ENCODE measurements around the gene DNAJB4. TPM values are rescaled to one million over a fixed set of nuclear protein-coding genes. Genes with fewer than 3 reads are reported as not detected.

The DNAJB4 gene
- total and polyA plus RNA-seq, 2 donors (not counting 3 experiments of a cell fraction or from before 2014, with no cell fraction given), result 30.4 to 136 TPM

- CTCF ChIA-PET, result interaction anchor here (0.8 to 8.4 kb wide), 4 partner anchors 12 to 74 kb away, joined by 3 to 68 read pairs (median 5); no protein-coding TSS in a partner anchor
- Histone ChIP-seq H3K9ac (replicated peaks; ENCODE audit: extremely low read depth, insufficient read depth, low read length) (no peak overlapping the region), H3K4me2 (ENCODE audit: insufficient read depth, low read length) (no peak overlapping the region), H3K27ac (ENCODE audit: insufficient read depth, low read depth, low read length) (no peak overlapping the region), H2AFZ (ENCODE audit: low read depth, low read length) (no peak overlapping the region), H3K4me3 (replicated peaks in 1 of 3; ENCODE audit: insufficient read depth in 1 of 3, low read depth in 1 of 3, low read length in 3 of 3) (no peak overlapping the region), H4K20me1 (replicated peaks; ENCODE audit: control insufficient read depth, extremely low read depth, insufficient read depth, low read length) (no peaks in the 10 kb centered on the region), H3K9me3 (replicated peaks; ENCODE audit: control insufficient read depth, insufficient read depth, low read length) (no peaks in the 10 kb centered on the region), H3K4me1 (ENCODE audit: control insufficient read depth, extremely low read depth, insufficient read depth, low read length) (peaks cover 26% of the 10 kb centered on the region), H3K27me3 (ENCODE audit: control insufficient read depth in 2 of 2, insufficient read depth in 2 of 2, low read length in 2 of 2) (no peaks in the 10 kb centered on the region), H3K36me3 (ENCODE audit: control insufficient read depth in 2 of 2, extremely low read depth in 1 of 2, insufficient read depth in 2 of 2, low read length in 2 of 2) (no peaks in the 10 kb centered on the region), H3K9me1 (replicated peaks; ENCODE audit: control insufficient read depth, extremely low read depth, insufficient read depth, low read length) (no peaks in the 10 kb centered on the region), H3K79me2 (ENCODE audit: control insufficient read depth, insufficient read depth, low read length) (no peaks in the 10 kb centered on the region)
- DNase-seq (ENCODE audit: low read depth, low spot score) (no peak), FAIRE-seq (no peak)
- intact Hi-C loops (cut with micrococcal nuclease), result no loop called here
- TF ChIP-seq CTCF (IDR thresholded peaks at IDR 0.05; ENCODE audit: extremely low read depth in 1 of 2, insufficient read depth in 1 of 2, low read depth in 1 of 2, low read length in 2 of 2), result no peak
- TF ChIP-seq JUN (IDR thresholded peaks at IDR 0.05; ENCODE audit: borderline replicate concordance, insufficient read depth, insufficient read length, low read depth), result no peak
- no peak for TF ChIP-seq POLR2AphosphoS5 (IDR thresholded peaks at IDR 0.05; ENCODE audit: insufficient read depth, low read depth, low read length)
- no peak for TF ChIP-seq EZH2 (IDR thresholded peaks at IDR 0.05; ENCODE audit: borderline replicate concordance, low read depth, low read length, severe bottlenecking)
- TF ChIP-seq MAX (IDR thresholded peaks at IDR 0.05; ENCODE audit: insufficient read depth, insufficient read length), result no peak
- TF ChIP-seq MYC (IDR thresholded peaks at IDR 0.05; ENCODE audit: low read depth, low read length), result no peak
- TF ChIP-seq GATA2 (IDR thresholded peaks at IDR 0.05; ENCODE audit: insufficient read depth, insufficient read length, low read depth, low read length), result no peak
- TF ChIP-seq POLR2A (IDR thresholded peaks at IDR 0.05; ENCODE audit: low read depth, low read length), result no peak
- no peak for TF ChIP-seq FOS (IDR thresholded peaks at IDR 0.05; ENCODE audit: borderline replicate concordance, insufficient read depth, low read length)
- no TSS peak for BruUV-seq (replicated peaks)
- POLR2A ChIA-PET, result interaction anchor here (2.4 kb wide), 1 partner anchor 36 kb away, joined by 12 read pairs; the partner anchor contains the start of gene DNAJB4
- dilution Hi-C loops (cut with MboI; ENCODE audit: extremely low pct_ligation_motif_present, low sequenced_read_pairs), result no loop called here
Observed at GRCh38 chr1:78040484-78041089, 35.8 kb downstream of the DNAJB4 start.
